ENCODE results near the gene ZNF550. TPM values are rescaled to one million over a fixed set of nuclear protein-coding genes. Genes with fewer than 3 reads are reported as not detected.

The ZNF550 gene
- total and polyA plus RNA-seq, 9 of the 15 experiments (the other 6 are each of a cell fraction or from before 2014, with no cell fraction given): 1.6 to 11.8 (median 4.3) TPM

- TF ChIP-seq POLR3A (IDR thresholded peaks at IDR 0.05; ENCODE audit: borderline replicate concordance, extremely low read depth, insufficient read depth, insufficient read length) (no peak), NFYB (IDR thresholded peaks at IDR 0.05; ENCODE audit: extremely low read depth, insufficient read length) (peak; percentile 58), ASH1L (IDR thresholded peaks at IDR 0.05; ENCODE audit: borderline replicate concordance, low read depth, partially characterized antibody) (no peak), RBM15 (IDR thresholded peaks at IDR 0.05; ENCODE audit: insufficient read depth, low read length) (no peak), SIN3B (IDR thresholded peaks at IDR 0.05; ENCODE audit: low read depth) (peak; percentile 15; the same call in 1 of the 2 replicates), POLR2G (IDR thresholded peaks at IDR 0.05; ENCODE audit: low read depth, low read length) (peak; percentile 66), MBD2 (IDR thresholded peaks at IDR 0.05; ENCODE audit: borderline replicate concordance, low read depth) (peak; percentile 83), ATF1 (CRISPR knock-in tag; IDR thresholded peaks at IDR 0.05) (no peak), ATF1 (tag; IDR thresholded peaks at IDR 0.05) (peak; percentile 80), PCBP2 (IDR thresholded peaks at IDR 0.05; ENCODE audit: low read depth, low read length, poor library complexity, severe bottlenecking) (no peak)
- TF ChIP-seq, protein P1, sequence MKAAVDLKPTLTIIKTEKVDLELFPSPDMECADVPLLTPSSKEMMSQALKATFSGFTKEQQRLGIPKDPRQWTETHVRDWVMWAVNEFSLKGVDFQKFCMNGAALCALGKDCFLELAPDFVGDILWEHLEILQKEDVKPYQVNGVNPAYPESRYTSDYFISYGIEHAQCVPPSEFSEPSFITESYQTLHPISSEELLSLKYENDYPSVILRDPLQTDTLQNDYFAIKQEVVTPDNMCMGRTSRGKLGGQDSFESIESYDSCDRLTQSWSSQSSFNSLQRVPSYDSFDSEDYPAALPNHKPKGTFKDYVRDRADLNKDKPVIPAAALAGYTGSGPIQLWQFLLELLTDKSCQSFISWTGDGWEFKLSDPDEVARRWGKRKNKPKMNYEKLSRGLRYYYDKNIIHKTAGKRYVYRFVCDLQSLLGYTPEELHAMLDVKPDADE (conservative IDR thresholded peaks at IDR 0.05; ENCODE audit: control insufficient read depth, low read depth, low read length): 0 out of 2 replicates have a peak, but pooled peaks have one; percentile 28
- TF ChIP-seq, protein P2, sequence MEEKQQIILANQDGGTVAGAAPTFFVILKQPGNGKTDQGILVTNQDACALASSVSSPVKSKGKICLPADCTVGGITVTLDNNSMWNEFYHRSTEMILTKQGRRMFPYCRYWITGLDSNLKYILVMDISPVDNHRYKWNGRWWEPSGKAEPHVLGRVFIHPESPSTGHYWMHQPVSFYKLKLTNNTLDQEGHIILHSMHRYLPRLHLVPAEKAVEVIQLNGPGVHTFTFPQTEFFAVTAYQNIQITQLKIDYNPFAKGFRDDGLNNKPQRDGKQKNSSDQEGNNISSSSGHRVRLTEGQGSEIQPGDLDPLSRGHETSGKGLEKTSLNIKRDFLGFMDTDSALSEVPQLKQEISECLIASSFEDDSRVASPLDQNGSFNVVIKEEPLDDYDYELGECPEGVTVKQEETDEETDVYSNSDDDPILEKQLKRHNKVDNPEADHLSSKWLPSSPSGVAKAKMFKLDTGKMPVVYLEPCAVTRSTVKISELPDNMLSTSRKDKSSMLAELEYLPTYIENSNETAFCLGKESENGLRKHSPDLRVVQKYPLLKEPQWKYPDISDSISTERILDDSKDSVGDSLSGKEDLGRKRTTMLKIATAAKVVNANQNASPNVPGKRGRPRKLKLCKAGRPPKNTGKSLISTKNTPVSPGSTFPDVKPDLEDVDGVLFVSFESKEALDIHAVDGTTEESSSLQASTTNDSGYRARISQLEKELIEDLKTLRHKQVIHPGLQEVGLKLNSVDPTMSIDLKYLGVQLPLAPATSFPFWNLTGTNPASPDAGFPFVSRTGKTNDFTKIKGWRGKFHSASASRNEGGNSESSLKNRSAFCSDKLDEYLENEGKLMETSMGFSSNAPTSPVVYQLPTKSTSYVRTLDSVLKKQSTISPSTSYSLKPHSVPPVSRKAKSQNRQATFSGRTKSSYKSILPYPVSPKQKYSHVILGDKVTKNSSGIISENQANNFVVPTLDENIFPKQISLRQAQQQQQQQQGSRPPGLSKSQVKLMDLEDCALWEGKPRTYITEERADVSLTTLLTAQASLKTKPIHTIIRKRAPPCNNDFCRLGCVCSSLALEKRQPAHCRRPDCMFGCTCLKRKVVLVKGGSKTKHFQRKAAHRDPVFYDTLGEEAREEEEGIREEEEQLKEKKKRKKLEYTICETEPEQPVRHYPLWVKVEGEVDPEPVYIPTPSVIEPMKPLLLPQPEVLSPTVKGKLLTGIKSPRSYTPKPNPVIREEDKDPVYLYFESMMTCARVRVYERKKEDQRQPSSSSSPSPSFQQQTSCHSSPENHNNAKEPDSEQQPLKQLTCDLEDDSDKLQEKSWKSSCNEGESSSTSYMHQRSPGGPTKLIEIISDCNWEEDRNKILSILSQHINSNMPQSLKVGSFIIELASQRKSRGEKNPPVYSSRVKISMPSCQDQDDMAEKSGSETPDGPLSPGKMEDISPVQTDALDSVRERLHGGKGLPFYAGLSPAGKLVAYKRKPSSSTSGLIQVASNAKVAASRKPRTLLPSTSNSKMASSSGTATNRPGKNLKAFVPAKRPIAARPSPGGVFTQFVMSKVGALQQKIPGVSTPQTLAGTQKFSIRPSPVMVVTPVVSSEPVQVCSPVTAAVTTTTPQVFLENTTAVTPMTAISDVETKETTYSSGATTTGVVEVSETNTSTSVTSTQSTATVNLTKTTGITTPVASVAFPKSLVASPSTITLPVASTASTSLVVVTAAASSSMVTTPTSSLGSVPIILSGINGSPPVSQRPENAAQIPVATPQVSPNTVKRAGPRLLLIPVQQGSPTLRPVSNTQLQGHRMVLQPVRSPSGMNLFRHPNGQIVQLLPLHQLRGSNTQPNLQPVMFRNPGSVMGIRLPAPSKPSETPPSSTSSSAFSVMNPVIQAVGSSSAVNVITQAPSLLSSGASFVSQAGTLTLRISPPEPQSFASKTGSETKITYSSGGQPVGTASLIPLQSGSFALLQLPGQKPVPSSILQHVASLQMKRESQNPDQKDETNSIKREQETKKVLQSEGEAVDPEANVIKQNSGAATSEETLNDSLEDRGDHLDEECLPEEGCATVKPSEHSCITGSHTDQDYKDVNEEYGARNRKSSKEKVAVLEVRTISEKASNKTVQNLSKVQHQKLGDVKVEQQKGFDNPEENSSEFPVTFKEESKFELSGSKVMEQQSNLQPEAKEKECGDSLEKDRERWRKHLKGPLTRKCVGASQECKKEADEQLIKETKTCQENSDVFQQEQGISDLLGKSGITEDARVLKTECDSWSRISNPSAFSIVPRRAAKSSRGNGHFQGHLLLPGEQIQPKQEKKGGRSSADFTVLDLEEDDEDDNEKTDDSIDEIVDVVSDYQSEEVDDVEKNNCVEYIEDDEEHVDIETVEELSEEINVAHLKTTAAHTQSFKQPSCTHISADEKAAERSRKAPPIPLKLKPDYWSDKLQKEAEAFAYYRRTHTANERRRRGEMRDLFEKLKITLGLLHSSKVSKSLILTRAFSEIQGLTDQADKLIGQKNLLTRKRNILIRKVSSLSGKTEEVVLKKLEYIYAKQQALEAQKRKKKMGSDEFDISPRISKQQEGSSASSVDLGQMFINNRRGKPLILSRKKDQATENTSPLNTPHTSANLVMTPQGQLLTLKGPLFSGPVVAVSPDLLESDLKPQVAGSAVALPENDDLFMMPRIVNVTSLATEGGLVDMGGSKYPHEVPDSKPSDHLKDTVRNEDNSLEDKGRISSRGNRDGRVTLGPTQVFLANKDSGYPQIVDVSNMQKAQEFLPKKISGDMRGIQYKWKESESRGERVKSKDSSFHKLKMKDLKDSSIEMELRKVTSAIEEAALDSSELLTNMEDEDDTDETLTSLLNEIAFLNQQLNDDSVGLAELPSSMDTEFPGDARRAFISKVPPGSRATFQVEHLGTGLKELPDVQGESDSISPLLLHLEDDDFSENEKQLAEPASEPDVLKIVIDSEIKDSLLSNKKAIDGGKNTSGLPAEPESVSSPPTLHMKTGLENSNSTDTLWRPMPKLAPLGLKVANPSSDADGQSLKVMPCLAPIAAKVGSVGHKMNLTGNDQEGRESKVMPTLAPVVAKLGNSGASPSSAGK (IDR thresholded peaks at IDR 0.05): peak; percentile 60
- TF ChIP-seq, protein P3, sequence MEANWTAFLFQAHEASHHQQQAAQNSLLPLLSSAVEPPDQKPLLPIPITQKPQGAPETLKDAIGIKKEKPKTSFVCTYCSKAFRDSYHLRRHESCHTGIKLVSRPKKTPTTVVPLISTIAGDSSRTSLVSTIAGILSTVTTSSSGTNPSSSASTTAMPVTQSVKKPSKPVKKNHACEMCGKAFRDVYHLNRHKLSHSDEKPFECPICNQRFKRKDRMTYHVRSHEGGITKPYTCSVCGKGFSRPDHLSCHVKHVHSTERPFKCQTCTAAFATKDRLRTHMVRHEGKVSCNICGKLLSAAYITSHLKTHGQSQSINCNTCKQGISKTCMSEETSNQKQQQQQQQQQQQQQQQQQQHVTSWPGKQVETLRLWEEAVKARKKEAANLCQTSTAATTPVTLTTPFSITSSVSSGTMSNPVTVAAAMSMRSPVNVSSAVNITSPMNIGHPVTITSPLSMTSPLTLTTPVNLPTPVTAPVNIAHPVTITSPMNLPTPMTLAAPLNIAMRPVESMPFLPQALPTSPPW (CRISPR knock-in tag; IDR thresholded peaks at IDR 0.05): peak; percentile 66
These were observed 19.0 kb upstream of the ZNF550 start, which contains the start of gene ZNF416 (continued) for GRCh38 chr19:57578487-57579205.

All from K562 (cell line).